ENCODE results near the gene NTMT2. TPM values are rescaled to one million over a fixed set of nuclear protein-coding genes. Genes with fewer than 3 reads are reported as not detected.

Gene NTMT2
- total and polyA plus RNA-seq, 9 of the 15 experiments (the other 6 are each of a cell fraction or from before 2014, with no cell fraction given), result not detected

DNA sequence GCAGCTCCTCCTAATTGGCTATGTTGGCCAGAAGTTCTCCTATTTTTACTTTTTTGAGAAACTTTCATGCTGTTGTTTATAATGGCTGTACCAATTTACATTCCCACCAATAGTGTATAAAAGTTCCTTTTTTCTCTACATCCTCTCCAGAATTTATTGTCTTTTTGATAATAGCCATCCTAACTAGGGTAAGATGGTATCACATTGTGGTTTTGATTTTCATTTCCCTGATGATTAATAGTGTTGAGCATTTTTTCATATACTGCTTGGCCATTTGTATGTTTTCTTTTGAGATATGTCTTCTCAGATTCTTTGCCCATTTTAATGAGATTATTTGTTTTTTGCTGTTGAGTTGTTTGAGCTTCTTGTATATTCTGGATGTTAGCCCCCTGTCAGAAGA, 46.8 kb downstream of the NTMT2 start:
- Histone ChIP-seq H3K4me1 (replicated peaks in 1 of 2; ENCODE audit: control insufficient read depth in 2 of 2, insufficient read depth in 2 of 2, low read length in 2 of 2) (no peaks in the 10 kb centered on the region), H2AFZ (ENCODE audit: low read depth, low read length) (no peak overlapping the region), H3K9me1 (ENCODE audit: control insufficient read depth, insufficient read depth, low read length) (no peaks in the 10 kb centered on the region), H3K27me3 (ENCODE audit: control insufficient read depth in 2 of 2, insufficient read depth in 2 of 2, low read length in 2 of 2) (no peaks in the 10 kb centered on the region), H3K4me3 (no peak overlapping the region), H3K79me2 (ENCODE audit: control insufficient read depth, insufficient read depth, low read length) (no peaks in the 10 kb centered on the region), H4K20me1 (replicated peaks; ENCODE audit: control insufficient read depth, insufficient read depth, low read length) (no peaks in the 10 kb centered on the region), H3K27ac (ENCODE audit: extremely low read depth, low read depth, low read length) (no peak overlapping the region), H3K9me3 (replicated peaks; ENCODE audit: control insufficient read depth, insufficient read depth, low read depth, low read length) (no peaks in the 10 kb centered on the region; the same call in 1 of the 2 replicates), H3K36me3 (ENCODE audit: control insufficient read depth, insufficient read depth, low read length) (no peaks in the 10 kb centered on the region), H3K9ac (ENCODE audit: insufficient read depth in 1 of 2, low read depth in 2 of 2, low read length in 2 of 2) (no peak overlapping the region), H3K4me2 (ENCODE audit: insufficient read depth, low read length) (no peak overlapping the region)
- FAIRE-seq (no peak), ATAC-seq (no peak), DNase-seq (ENCODE audit: extremely low read depth in 1 of 4, low spot score in 3 of 4) (no peak)
- ChIA-PET CTCF (ENCODE audit: low intra/inter-chr PET ratio) (no interaction called here), POLR2A (no interaction called here)
- BruUV-seq (replicated peaks), result no TSS peak
- TF ChIP-seq, protein P1, sequence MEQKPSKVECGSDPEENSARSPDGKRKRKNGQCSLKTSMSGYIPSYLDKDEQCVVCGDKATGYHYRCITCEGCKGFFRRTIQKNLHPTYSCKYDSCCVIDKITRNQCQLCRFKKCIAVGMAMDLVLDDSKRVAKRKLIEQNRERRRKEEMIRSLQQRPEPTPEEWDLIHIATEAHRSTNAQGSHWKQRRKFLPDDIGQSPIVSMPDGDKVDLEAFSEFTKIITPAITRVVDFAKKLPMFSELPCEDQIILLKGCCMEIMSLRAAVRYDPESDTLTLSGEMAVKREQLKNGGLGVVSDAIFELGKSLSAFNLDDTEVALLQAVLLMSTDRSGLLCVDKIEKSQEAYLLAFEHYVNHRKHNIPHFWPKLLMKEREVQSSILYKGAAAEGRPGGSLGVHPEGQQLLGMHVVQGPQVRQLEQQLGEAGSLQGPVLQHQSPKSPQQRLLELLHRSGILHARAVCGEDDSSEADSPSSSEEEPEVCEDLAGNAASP (IDR thresholded peaks at IDR 0.05), result no peak
- TF ChIP-seq, protein P2, sequence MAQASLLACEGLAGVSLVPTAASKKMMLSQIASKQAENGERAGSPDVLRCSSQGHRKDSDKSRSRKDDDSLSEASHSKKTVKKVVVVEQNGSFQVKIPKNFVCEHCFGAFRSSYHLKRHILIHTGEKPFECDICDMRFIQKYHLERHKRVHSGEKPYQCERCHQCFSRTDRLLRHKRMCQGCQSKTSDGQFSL (CRISPR knock-in tag; IDR thresholded peaks at IDR 0.05), result no peak
- TF ChIP-seq, protein P2 (tag; IDR thresholded peaks at IDR 0.05), result no peak
- TF ChIP-seq MBD2 (IDR thresholded peaks at IDR 0.05; ENCODE audit: borderline replicate concordance, low read depth) (no peak), CBX1 (IDR thresholded peaks at IDR 0.05; ENCODE audit: low read depth) (no peak), RBBP5 (IDR thresholded peaks at IDR 0.05; ENCODE audit: borderline replicate concordance, insufficient read depth, low read length, poor library complexity, severe bottlenecking) (no peak), EP400 (IDR thresholded peaks at IDR 0.05) (no peak), ZNF165 (CRISPR knock-in tag; IDR thresholded peaks at IDR 0.05; ENCODE audit: borderline replicate concordance) (no peak), ZNF232 (CRISPR knock-in tag; IDR thresholded peaks at IDR 0.05) (no peak), PHTF2 (CRISPR knock-in tag; IDR thresholded peaks at IDR 0.05) (no peak)
- TF ChIP-seq, protein P3, sequence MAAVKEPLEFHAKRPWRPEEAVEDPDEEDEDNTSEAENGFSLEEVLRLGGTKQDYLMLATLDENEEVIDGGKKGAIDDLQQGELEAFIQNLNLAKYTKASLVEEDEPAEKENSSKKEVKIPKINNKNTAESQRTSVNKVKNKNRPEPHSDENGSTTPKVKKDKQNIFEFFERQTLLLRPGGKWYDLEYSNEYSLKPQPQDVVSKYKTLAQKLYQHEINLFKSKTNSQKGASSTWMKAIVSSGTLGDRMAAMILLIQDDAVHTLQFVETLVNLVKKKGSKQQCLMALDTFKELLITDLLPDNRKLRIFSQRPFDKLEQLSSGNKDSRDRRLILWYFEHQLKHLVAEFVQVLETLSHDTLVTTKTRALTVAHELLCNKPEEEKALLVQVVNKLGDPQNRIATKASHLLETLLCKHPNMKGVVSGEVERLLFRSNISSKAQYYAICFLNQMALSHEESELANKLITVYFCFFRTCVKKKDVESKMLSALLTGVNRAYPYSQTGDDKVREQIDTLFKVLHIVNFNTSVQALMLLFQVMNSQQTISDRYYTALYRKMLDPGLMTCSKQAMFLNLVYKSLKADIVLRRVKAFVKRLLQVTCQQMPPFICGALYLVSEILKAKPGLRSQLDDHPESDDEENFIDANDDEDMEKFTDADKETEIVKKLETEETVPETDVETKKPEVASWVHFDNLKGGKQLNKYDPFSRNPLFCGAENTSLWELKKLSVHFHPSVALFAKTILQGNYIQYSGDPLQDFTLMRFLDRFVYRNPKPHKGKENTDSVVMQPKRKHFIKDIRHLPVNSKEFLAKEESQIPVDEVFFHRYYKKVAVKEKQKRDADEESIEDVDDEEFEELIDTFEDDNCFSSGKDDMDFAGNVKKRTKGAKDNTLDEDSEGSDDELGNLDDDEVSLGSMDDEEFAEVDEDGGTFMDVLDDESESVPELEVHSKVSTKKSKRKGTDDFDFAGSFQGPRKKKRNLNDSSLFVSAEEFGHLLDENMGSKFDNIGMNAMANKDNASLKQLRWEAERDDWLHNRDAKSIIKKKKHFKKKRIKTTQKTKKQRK (IDR thresholded peaks at IDR 0.05; ENCODE audit: borderline replicate concordance, low read depth, low read length), result no peak
- TF ChIP-seq, protein P4, sequence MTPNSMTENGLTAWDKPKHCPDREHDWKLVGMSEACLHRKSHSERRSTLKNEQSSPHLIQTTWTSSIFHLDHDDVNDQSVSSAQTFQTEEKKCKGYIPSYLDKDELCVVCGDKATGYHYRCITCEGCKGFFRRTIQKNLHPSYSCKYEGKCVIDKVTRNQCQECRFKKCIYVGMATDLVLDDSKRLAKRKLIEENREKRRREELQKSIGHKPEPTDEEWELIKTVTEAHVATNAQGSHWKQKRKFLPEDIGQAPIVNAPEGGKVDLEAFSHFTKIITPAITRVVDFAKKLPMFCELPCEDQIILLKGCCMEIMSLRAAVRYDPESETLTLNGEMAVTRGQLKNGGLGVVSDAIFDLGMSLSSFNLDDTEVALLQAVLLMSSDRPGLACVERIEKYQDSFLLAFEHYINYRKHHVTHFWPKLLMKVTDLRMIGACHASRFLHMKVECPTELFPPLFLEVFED (CRISPR knock-in tag; conservative IDR thresholded peaks at IDR 0.05), result no peak
- in situ Hi-C loops (cut with MboI), result no loop called here
- intact Hi-C loops (cut with micrococcal nuclease), result no loop called here
